ENCODE results near the gene WDR26.

DNA sequence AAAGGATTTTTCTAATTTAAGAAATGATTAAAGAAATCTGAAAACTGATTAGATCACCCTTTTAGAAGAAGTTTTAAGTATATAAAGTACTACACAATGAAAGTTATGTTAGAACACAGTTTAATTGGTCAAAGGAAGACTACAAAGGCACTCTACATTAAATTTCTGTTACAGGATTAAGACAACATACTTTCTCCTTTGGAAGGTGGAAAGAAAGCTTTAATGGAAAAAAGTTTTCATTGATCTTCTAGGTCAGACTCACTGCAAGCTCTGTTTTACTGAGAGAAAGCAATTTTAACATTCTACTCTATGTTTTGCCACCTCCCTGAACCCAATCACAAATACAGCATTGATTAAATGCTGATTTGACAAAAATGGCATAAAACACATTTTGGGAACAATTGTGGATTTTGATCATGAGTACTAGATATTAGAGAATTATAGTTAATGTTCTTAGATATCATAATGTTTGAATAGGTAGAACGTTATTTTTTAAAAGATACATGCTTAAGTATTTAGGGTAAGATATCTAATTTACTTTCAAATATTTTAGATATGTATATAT, 32.0 kb downstream of the WDR26 start:
- TF ChIP-seq, protein P1, sequence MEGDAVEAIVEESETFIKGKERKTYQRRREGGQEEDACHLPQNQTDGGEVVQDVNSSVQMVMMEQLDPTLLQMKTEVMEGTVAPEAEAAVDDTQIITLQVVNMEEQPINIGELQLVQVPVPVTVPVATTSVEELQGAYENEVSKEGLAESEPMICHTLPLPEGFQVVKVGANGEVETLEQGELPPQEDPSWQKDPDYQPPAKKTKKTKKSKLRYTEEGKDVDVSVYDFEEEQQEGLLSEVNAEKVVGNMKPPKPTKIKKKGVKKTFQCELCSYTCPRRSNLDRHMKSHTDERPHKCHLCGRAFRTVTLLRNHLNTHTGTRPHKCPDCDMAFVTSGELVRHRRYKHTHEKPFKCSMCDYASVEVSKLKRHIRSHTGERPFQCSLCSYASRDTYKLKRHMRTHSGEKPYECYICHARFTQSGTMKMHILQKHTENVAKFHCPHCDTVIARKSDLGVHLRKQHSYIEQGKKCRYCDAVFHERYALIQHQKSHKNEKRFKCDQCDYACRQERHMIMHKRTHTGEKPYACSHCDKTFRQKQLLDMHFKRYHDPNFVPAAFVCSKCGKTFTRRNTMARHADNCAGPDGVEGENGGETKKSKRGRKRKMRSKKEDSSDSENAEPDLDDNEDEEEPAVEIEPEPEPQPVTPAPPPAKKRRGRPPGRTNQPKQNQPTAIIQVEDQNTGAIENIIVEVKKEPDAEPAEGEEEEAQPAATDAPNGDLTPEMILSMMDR (conservative IDR thresholded peaks at IDR 0.05) = no peak
- TF ChIP-seq ZFX (IDR thresholded peaks at IDR 0.05) = no peak
